Nephron progenitor cell (in vitro differentiated cells): ENCODE data around the gene NTRK2.

Source experiments
- DNase-seq: peaks from one replicate; pipeline ENCODE4 v3.0.0; 2021
- H3K27ac Mint-ChIP-seq: 2 replicates; pipeline ENCODE4 v1.8.0; 2021; ENCODE audit warnings: mild to moderate bottlenecking, moderate library complexity, mixed read lengths
- H3K27me3 Mint-ChIP-seq: 2 replicates; pipeline ENCODE4 v1.8.0; 2021; ENCODE audit warnings: mild to moderate bottlenecking, low read depth, mixed read lengths; ENCODE audit not compliant: poor library complexity
- H3K36me3 Mint-ChIP-seq: 2 replicates; pipeline ENCODE4 v1.8.0; 2021; ENCODE audit warnings: low read depth, mixed read lengths
- H3K4me1 Mint-ChIP-seq: 2 replicates; pipeline ENCODE4 v1.8.0; 2021; ENCODE audit warnings: mixed read lengths
- H3K4me3 Mint-ChIP-seq: 2 replicates; pipeline ENCODE4 v1.8.0; 2021; ENCODE audit warnings: mild to moderate bottlenecking, moderate library complexity, mixed read lengths
- H3K9me3 Mint-ChIP-seq: 2 replicates; pipeline ENCODE4 v1.8.0; 2021; ENCODE audit warnings: mild to moderate bottlenecking, moderate library complexity, mixed read lengths
- TF ChIP-seq, protein P1 (sequence below): fragments of 200-600 bp; sonication (generic); IDR thresholded peaks from 2 replicates; pipeline ENCODE4 v1.5.0; 2021; ENCODE audit warnings: antibody characterized with exemption

Gene NTRK2

GRCh38 chr9:84669288-84670137 is at the start of gene NTRK2:
Gene NTRK2, plus strand, starts transcription at chr9:84669729. Its CDS starts 1,020 bp downstream, at chr9:84670749.
- Mint-ChIP-seq H3K4me1 (peaks cover 53% of the 10 kb centered on the region), H3K27me3 (peaks cover 76% of the 10 kb centered on the region)
- peak; percentile 68 for DNase-seq

GRCh38 chr9:84620338-84620737 is 49.2 kb upstream of the NTRK2 start:
- H3K4me3 Mint-ChIP-seq, result no peak overlapping the region
- H3K27ac Mint-ChIP-seq, result no peak overlapping the region
- H3K27me3 Mint-ChIP-seq, result no peaks in the 10 kb centered on the region
- TF ChIP-seq, protein P1, sequence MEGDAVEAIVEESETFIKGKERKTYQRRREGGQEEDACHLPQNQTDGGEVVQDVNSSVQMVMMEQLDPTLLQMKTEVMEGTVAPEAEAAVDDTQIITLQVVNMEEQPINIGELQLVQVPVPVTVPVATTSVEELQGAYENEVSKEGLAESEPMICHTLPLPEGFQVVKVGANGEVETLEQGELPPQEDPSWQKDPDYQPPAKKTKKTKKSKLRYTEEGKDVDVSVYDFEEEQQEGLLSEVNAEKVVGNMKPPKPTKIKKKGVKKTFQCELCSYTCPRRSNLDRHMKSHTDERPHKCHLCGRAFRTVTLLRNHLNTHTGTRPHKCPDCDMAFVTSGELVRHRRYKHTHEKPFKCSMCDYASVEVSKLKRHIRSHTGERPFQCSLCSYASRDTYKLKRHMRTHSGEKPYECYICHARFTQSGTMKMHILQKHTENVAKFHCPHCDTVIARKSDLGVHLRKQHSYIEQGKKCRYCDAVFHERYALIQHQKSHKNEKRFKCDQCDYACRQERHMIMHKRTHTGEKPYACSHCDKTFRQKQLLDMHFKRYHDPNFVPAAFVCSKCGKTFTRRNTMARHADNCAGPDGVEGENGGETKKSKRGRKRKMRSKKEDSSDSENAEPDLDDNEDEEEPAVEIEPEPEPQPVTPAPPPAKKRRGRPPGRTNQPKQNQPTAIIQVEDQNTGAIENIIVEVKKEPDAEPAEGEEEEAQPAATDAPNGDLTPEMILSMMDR, result no peak
- no peaks in the 10 kb centered on the region for H3K36me3 Mint-ChIP-seq
- peaks cover 15% of the 10 kb centered on the region for H3K4me1 Mint-ChIP-seq
- H3K9me3 Mint-ChIP-seq, result no peaks in the 10 kb centered on the region
- no peak for DNase-seq

More at GRCh38 chr9:84669288-84670137, at the start of gene NTRK2:
- Mint-ChIP-seq H3K36me3 (peaks cover 12% of the 10 kb centered on the region), H3K4me3 (peak within 1 kb of the TSS; percentile 93), H3K27ac (no peak within 1 kb of the TSS), H3K9me3 (peaks cover 15% of the 10 kb centered on the region)
- TF ChIP-seq, protein P1, result peak; percentile 26

- no peak overlapping the region for H3K4me3 Mint-ChIP-seq
- H3K9me3 Mint-ChIP-seq, result peaks cover 5% of the 10 kb centered on the region
- no peaks in the 10 kb centered on the region for H3K27me3 Mint-ChIP-seq
- no peak overlapping the region for H3K27ac Mint-ChIP-seq
- TF ChIP-seq, protein P1, result no peak
- H3K4me1 Mint-ChIP-seq, result peaks cover 10% of the 10 kb centered on the region
- H3K36me3 Mint-ChIP-seq, result no peaks in the 10 kb centered on the region
- no peak for DNase-seq
Observed at GRCh38 chr9:84621811-84622210, 47.7 kb upstream of the NTRK2 start.

- Mint-ChIP-seq H3K4me3 (no peak overlapping the region), H3K9me3 (peaks cover 9% of the 10 kb centered on the region), H3K27ac (no peak overlapping the region), H3K36me3 (no peaks in the 10 kb centered on the region), H3K27me3 (no peaks in the 10 kb centered on the region), H3K4me1 (peaks cover 10% of the 10 kb centered on the region)
- TF ChIP-seq, protein P1, result no peak
- no peak for DNase-seq
Observed at GRCh38 chr9:84622981-84623380, 46.5 kb upstream of the NTRK2 start.

DNA sequence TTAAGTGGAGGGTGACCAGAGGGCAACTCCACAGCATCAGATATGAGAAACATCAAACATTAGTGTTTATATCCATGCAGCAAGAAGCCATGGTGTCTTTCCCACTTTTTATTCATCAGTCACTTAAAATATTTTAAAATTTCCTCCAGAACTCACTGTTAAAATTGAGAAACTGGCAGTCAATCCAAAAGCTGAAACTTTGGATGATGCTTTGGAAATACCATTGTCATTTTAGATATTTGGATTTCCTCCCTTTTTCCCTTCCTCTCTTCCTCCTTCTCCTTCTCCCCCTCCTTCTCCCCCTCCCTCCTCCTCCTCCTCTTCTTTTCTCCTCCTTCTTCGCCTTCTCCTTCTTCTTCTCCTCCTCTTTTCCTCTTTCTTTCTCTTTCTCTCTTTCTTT is 33.1 kb upstream of the NTRK2 start:
- Mint-ChIP-seq H3K4me1 (no peaks in the 10 kb centered on the region), H3K27me3 (peaks cover 10% of the 10 kb centered on the region), H3K27ac (no peak overlapping the region), H3K9me3 (peaks cover 18% of the 10 kb centered on the region), H3K36me3 (no peaks in the 10 kb centered on the region), H3K4me3 (no peak overlapping the region)
- TF ChIP-seq, protein P1, result no peak
- no peak for DNase-seq
